IPS DF 4.7 (cell line): ENCODE measurements around the gene ZBTB16.

Experiments used
- DNase-seq: peaks from one replicate; pipeline ENCODE4 v3.0.0-alpha.2; 2013; ENCODE audit warnings: low spot score; ENCODE audit errors: extremely low read depth

Gene ZBTB16

GRCh38 chr11:114152162-114152561, 92.7 kb downstream of the ZBTB16 start:
- DNase-seq, result no peak

- DNase-seq, result no peak
Observed at GRCh38 chr11:114152785-114153184, 93.3 kb downstream of the ZBTB16 start.

GRCh38 chr11:114153224-114153623, 93.7 kb downstream of the ZBTB16 start:
- no peak for DNase-seq

- DNase-seq, result no peak
Observed at GRCh38 chr11:114154271-114155047, 94.9 kb downstream of the ZBTB16 start.

- no peak for DNase-seq
Observed at GRCh38 chr11:114155116-114155515, 95.6 kb downstream of the ZBTB16 start.

- no peak for DNase-seq
Observed at GRCh38 chr11:114156131-114156581, 96.6 kb downstream of the ZBTB16 start.

GRCh38 chr11:114156782-114157181, 97.3 kb downstream of the ZBTB16 start:
- DNase-seq, result no peak

- no peak for DNase-seq
Observed at GRCh38 chr11:114157476-114158050, 98.1 kb downstream of the ZBTB16 start.

GRCh38 chr11:114158421-114158820, 98.9 kb downstream of the ZBTB16 start:
- DNase-seq, result no peak

- no peak for DNase-seq
Observed at GRCh38 chr11:114158886-114159285, 99.4 kb downstream of the ZBTB16 start.

GRCh38 chr11:114159320-114159719, 99.8 kb downstream of the ZBTB16 start:
- no peak for DNase-seq

GRCh38 chr11:114159802-114160632, 100.5 kb downstream of the ZBTB16 start:
- no peak for DNase-seq

GRCh38 chr11:114160894-114161293, 101.4 kb downstream of the ZBTB16 start:
- no peak for DNase-seq

GRCh38 chr11:114161486-114162250, 102.2 kb downstream of the ZBTB16 start:
- DNase-seq, result no peak

GRCh38 chr11:114162719-114163123, 103.2 kb downstream of the ZBTB16 start:
- no peak for DNase-seq

- DNase-seq, result no peak
Observed at GRCh38 chr11:114163229-114163631, 103.7 kb downstream of the ZBTB16 start.

GRCh38 chr11:114163830-114164401, 104.4 kb downstream of the ZBTB16 start:
- DNase-seq, result no peak

GRCh38 chr11:114164546-114164945, 105.0 kb downstream of the ZBTB16 start:
- no peak for DNase-seq

- DNase-seq, result no peak
Observed at GRCh38 chr11:114165326-114166230, 106.1 kb downstream of the ZBTB16 start.

- DNase-seq, result no peak
Observed at GRCh38 chr11:114166362-114166761, 106.9 kb downstream of the ZBTB16 start.
